HG02610 (cell line): ENCODE measurements around the gene TMEM191B.
"Not testable (repeated sequence)": the region's sequence is repeated elsewhere in the genome, so short reads cannot be mapped to it uniquely, and the experiment has no call there.

ENCODE experiments used
- ATAC-seq: cut with Tn5 transposase; IDR thresholded peaks from one replicate; pipeline ENCODE4 v1.9.1; 2021; ENCODE audit warnings: mild to moderate bottlenecking, moderate library complexity; ENCODE audit not compliant: unreplicated experiment

TMEM191B gene

GRCh38 chr22:18554280-18555256 lies 27.0 kb downstream of the TMEM191B start:
- ATAC-seq, result not testable (repeated sequence)

GRCh38 chr22:18558516-18558915 lies 30.9 kb downstream of the TMEM191B start:
- ATAC-seq, result not testable (repeated sequence)

GRCh38 chr22:18558939-18559338 lies 31.3 kb downstream of the TMEM191B start:
- ATAC-seq, result not testable (repeated sequence)

- ATAC-seq, result not testable (repeated sequence)
These were observed 32.7 kb downstream of the TMEM191B start for GRCh38 chr22:18560099-18560974.

GRCh38 chr22:18570509-18571246 lies 43.1 kb downstream of the TMEM191B start:
- ATAC-seq, result not testable (repeated sequence)

GRCh38 chr22:18573483-18574164 lies 46.0 kb downstream of the TMEM191B start:
- not testable (repeated sequence) for ATAC-seq

GRCh38 chr22:18574555-18574954 lies 47.0 kb downstream of the TMEM191B start:
- not testable (repeated sequence) for ATAC-seq

GRCh38 chr22:18575686-18576085 lies 48.1 kb downstream of the TMEM191B start:
- not testable (repeated sequence) for ATAC-seq

- ATAC-seq, result peak; percentile 20
These were observed 49.7 kb downstream of the TMEM191B start for GRCh38 chr22:18577090-18577818.

GRCh38 chr22:18577847-18578246 lies 50.2 kb downstream of the TMEM191B start:
- peak; percentile 74 for ATAC-seq
